Mesenchymal stem cell (in vitro differentiated cells and primary cell): Measurements from ENCODE around the gene GARNL3.

Source experiments
- DNase-seq: peaks from one replicate; pipeline ENCODE4 v3.0.0-alpha.2; 2013
- H2AFZ ChIP-seq: one replicate; pipeline ENCODE4 v1.6.1; 2013; ENCODE audit warnings: low read depth, mild to moderate bottlenecking, control low read depth, inconsistent platforms, low read length, moderate library complexity
- H2AK5ac ChIP-seq: 2 replicates; pipeline ENCODE4 v1.6.1; 2013; ENCODE audit warnings: low read length, moderate library complexity, mild to moderate bottlenecking, inconsistent platforms; ENCODE audit not compliant: severe bottlenecking
- H2BK120ac ChIP-seq: one replicate; pipeline ENCODE4 v1.6.1; 2013; ENCODE audit warnings: low read depth, mild to moderate bottlenecking, inconsistent platforms, low read length, moderate library complexity
- H2BK12ac ChIP-seq, 2 experiments: one replicate each; pipeline ENCODE4 v1.6.1; 2013; ENCODE audit warnings: inconsistent platforms in 2 of 2, low read length in 2 of 2, mild to moderate bottlenecking in 2 of 2, moderate library complexity in 2 of 2, control low read depth in 1 of 2
- H2BK15ac ChIP-seq: one replicate; pipeline ENCODE4 v1.6.1; 2013; ENCODE audit warnings: mild to moderate bottlenecking, low read depth, inconsistent platforms; ENCODE audit not compliant: poor library complexity, severe bottlenecking
- H2BK5ac ChIP-seq: 2 replicates; pipeline ENCODE4 v1.6.1; 2013; ENCODE audit warnings: low read depth, mild to moderate bottlenecking, low read length, control low read depth, inconsistent platforms; ENCODE audit not compliant: poor library complexity, severe bottlenecking
- H3K14ac ChIP-seq, 2 experiments: one replicate each; pipeline ENCODE4 v1.6.1; 2013; ENCODE audit warnings: inconsistent platforms in 2 of 2, low read length in 2 of 2, control low read depth in 1 of 2, mild to moderate bottlenecking in 1 of 2, moderate library complexity in 1 of 2
- H3K18ac ChIP-seq, 2 experiments: one replicate each; pipeline ENCODE4 v1.6.1; 2013; ENCODE audit warnings: inconsistent platforms in 2 of 2, low read length in 2 of 2, control low read depth in 1 of 2, low read depth in 1 of 2, mild to moderate bottlenecking in 1 of 2
- H3K23ac ChIP-seq, 2 experiments: one replicate each; pipeline ENCODE4 v1.6.1; 2013; ENCODE audit warnings: inconsistent platforms in 2 of 2, low read length in 2 of 2, mild to moderate bottlenecking in 2 of 2, moderate library complexity in 2 of 2, control low read depth in 1 of 2
- H3K27ac ChIP-seq: 2 replicates; pipeline ENCODE4 v1.5.1; 2013; ENCODE audit warnings: mild to moderate bottlenecking, moderate library complexity, low read length, control low read depth, inconsistent platforms; ENCODE audit not compliant: poor library complexity, severe bottlenecking
- H3K27me3 ChIP-seq, 2 experiments: 2 replicates each; pipeline versions ENCODE4 v1.6.1 to v1.7.0; 2013; ENCODE audit warnings: low read length in 2 of 2, mild to moderate bottlenecking in 2 of 2, moderate library complexity in 2 of 2, control low read depth in 1 of 2, inconsistent platforms in 1 of 2; ENCODE audit not compliant: control insufficient read depth in 1 of 2, insufficient read depth in 1 of 2
- H3K36me3 ChIP-seq, 2 experiments: 2 replicates each; pipeline versions ENCODE4 v1.6.1 to v1.7.0; 2013; ENCODE audit warnings: low read length in 2 of 2, control low read depth in 1 of 2, inconsistent platforms in 1 of 2, low read depth in 1 of 2, mild to moderate bottlenecking in 1 of 2; ENCODE audit not compliant: insufficient read depth in 2 of 2, control insufficient read depth in 1 of 2
- H3K4ac ChIP-seq, 2 experiments: one replicate each; pipeline ENCODE4 v1.6.1; 2013; ENCODE audit warnings: inconsistent platforms in 2 of 2, low read length in 2 of 2, mild to moderate bottlenecking in 2 of 2, moderate library complexity in 2 of 2, control low read depth in 1 of 2, low read depth in 1 of 2
- H3K4me1 ChIP-seq: 2 replicates; pipeline ENCODE4 v1.6.1; 2013; ENCODE audit warnings: low read depth, low read length, control low read depth; ENCODE audit not compliant: control insufficient read depth, insufficient read depth
- H3K4me2 ChIP-seq: 2 replicates; pipeline ENCODE4 v1.6.1; 2013; ENCODE audit warnings: low read length, mild to moderate bottlenecking, inconsistent platforms; ENCODE audit not compliant: poor library complexity, severe bottlenecking
- H3K4me3 ChIP-seq, 2 experiments: 2 replicates each; pipeline versions ENCODE4 v1.5.1 to v1.7.0; 2013; ENCODE audit warnings: low read length in 2 of 2, mild to moderate bottlenecking in 2 of 2, control low read depth in 1 of 2, low read depth in 1 of 2; ENCODE audit not compliant: insufficient read depth in 1 of 2
- H3K79me1 ChIP-seq: replicated peaks from 2 replicates; pipeline ENCODE4 v1.6.1; 2013; ENCODE audit warnings: mild to moderate bottlenecking, control low read depth, low read length, inconsistent platforms; ENCODE audit not compliant: poor library complexity, severe bottlenecking
- H3K9ac ChIP-seq: 2 replicates; pipeline ENCODE4 v1.7.0; 2013; ENCODE audit warnings: mild to moderate bottlenecking, low read length, moderate library complexity
- H3K9me3 ChIP-seq: 2 replicates; pipeline ENCODE4 v1.7.0; 2013; ENCODE audit warnings: mild to moderate bottlenecking, low read length; ENCODE audit not compliant: control insufficient read depth
- H4K8ac ChIP-seq: one replicate; pipeline ENCODE4 v1.6.1; 2013; ENCODE audit warnings: inconsistent platforms, mild to moderate bottlenecking, low read length, moderate library complexity
- H4K91ac ChIP-seq: one replicate; pipeline ENCODE4 v1.6.1; 2013; ENCODE audit warnings: mild to moderate bottlenecking, low read length, inconsistent platforms
- WGBS: methylation state at CpG from one replicate; pipeline ENCODE4 v1.1.7; 2013; ENCODE audit warnings: mixed read lengths; 5-methylcytosine and 5-hydroxymethylcytosine counted together

The GARNL3 gene

DNA sequence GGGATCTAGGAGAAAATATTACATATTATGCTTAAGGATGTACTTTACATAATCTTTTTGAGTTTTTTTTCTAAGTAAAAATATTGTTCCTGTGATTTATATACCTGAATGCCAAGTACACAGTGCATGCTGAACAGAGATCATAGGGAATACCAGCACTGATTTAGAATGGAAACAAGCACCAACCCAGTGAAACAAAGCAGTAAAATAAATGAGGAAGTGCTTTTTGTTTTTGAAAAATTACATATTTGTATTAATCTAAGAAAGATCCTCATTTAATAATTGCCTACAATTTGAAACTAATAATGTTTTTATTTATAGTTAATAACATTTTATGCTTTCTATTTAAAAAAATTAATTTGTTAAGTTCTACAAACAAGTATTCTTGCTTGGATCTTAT, 18.0 kb downstream of the GARNL3 start:
- no peak for DNase-seq
- H2AFZ ChIP-seq = no peak overlapping the region
- no peak overlapping the region for H3K9ac ChIP-seq
- no peak overlapping the region for H4K91ac ChIP-seq
- H3K14ac ChIP-seq = no peak overlapping the region
- H3K4ac ChIP-seq = no peak overlapping the region
- no peak overlapping the region for H3K4me2 ChIP-seq
- H3K79me1 ChIP-seq = no peaks in the 10 kb centered on the region
- H3K23ac ChIP-seq = no peak overlapping the region
- H2BK120ac ChIP-seq = no peak overlapping the region
- no peak overlapping the region for H3K27ac ChIP-seq
- no peak overlapping the region for H2AK5ac ChIP-seq
- H3K4me3 ChIP-seq = no peak overlapping the region
- no peak overlapping the region for H2BK15ac ChIP-seq
- no peaks in the 10 kb centered on the region for H3K9me3 ChIP-seq
- peaks cover 0 to 53% of the 10 kb centered on the region in 2 experiments for H3K27me3 ChIP-seq
- H3K4me1 ChIP-seq = no peaks in the 10 kb centered on the region
- H3K18ac ChIP-seq = no peak overlapping the region
- no peak overlapping the region for H4K8ac ChIP-seq
- H2BK5ac ChIP-seq = no peak overlapping the region
- H3K36me3 ChIP-seq = no peaks in the 10 kb centered on the region
- no peak overlapping the region for H2BK12ac ChIP-seq

- 88% methylated on average over 3 of the region's 3 CpGs for WGBS
- no peak overlapping the region for H4K91ac ChIP-seq
- no peak overlapping the region for H3K18ac ChIP-seq
- no peaks in the 10 kb centered on the region for H3K79me1 ChIP-seq
- no peaks in the 10 kb centered on the region for H3K4me1 ChIP-seq
- no peak overlapping the region for H3K14ac ChIP-seq
- no peak overlapping the region for H3K4ac ChIP-seq
- no peak overlapping the region for H2BK5ac ChIP-seq
- no peak overlapping the region for H2BK15ac ChIP-seq
- H2AFZ ChIP-seq = no peak overlapping the region
- peaks cover 0 to 54% of the 10 kb centered on the region in 2 experiments for H3K27me3 ChIP-seq
- H2BK120ac ChIP-seq = no peak overlapping the region
- no peak overlapping the region for H3K23ac ChIP-seq
- no peak overlapping the region for H2BK12ac ChIP-seq
- H3K4me2 ChIP-seq = no peak overlapping the region
- H3K36me3 ChIP-seq = no peaks in the 10 kb centered on the region
- no peak overlapping the region for H3K4me3 ChIP-seq
- no peak for DNase-seq
- no peak overlapping the region for H4K8ac ChIP-seq
- H3K9me3 ChIP-seq = no peaks in the 10 kb centered on the region
- H3K27ac ChIP-seq = no peak overlapping the region
- H3K9ac ChIP-seq = no peak overlapping the region
- H2AK5ac ChIP-seq = no peak overlapping the region
Observed at GRCh38 chr9:127283135-127283534, 18.6 kb downstream of the GARNL3 start.

GRCh38 chr9:127283917-127284497, 19.4 kb downstream of the GARNL3 start:
- H4K91ac ChIP-seq = no peak overlapping the region
- no peak overlapping the region for H3K18ac ChIP-seq
- no peak overlapping the region for H2BK12ac ChIP-seq
- no peak overlapping the region for H3K23ac ChIP-seq
- H2BK15ac ChIP-seq = no peak overlapping the region
- H3K4ac ChIP-seq = no peak overlapping the region
- no peak overlapping the region for H2AK5ac ChIP-seq
- no peak overlapping the region for H2AFZ ChIP-seq
- peaks cover 0 to 58% of the 10 kb centered on the region in 2 experiments for H3K27me3 ChIP-seq
- no peak overlapping the region for H2BK120ac ChIP-seq
- H3K4me2 ChIP-seq = no peak overlapping the region
- H3K4me3 ChIP-seq = no peak overlapping the region
- peak; percentile 46 for DNase-seq
- no peaks in the 10 kb centered on the region for H3K9me3 ChIP-seq
- H4K8ac ChIP-seq = no peak overlapping the region
- no peak overlapping the region for H2BK5ac ChIP-seq
- H3K27ac ChIP-seq = no peak overlapping the region
- H3K79me1 ChIP-seq = no peaks in the 10 kb centered on the region
- no peak overlapping the region for H3K9ac ChIP-seq
- no peaks in the 10 kb centered on the region for H3K36me3 ChIP-seq
- 33% methylated on average over 2 of the region's 2 CpGs for WGBS
- no peaks in the 10 kb centered on the region for H3K4me1 ChIP-seq
- H3K14ac ChIP-seq = no peak overlapping the region

DNA sequence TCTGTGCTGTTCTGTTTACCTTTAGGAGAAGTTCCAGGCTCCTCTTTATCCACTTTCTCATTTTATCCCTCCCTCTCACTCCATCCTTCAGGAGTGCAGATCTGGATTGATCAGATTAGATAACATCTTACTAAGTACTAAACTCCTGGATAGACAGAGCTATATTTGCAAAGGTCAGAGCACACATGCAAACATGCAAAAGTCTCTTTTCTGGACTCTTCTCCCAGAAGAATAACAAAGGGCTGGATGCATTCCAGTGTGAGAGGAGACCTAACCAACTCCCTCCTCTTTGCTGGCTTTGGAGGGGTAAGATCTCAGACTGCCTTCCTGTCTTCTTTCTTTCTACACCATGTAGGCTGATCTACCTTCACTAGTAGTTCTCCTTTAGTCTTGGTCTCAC, 21.4 kb downstream of the GARNL3 start:
- H3K23ac ChIP-seq = no peak overlapping the region
- no peak overlapping the region for H2BK120ac ChIP-seq
- no peak overlapping the region for H2BK15ac ChIP-seq
- H3K14ac ChIP-seq = no peak overlapping the region
- H2BK12ac ChIP-seq = no peak overlapping the region
- no peak overlapping the region for H3K27ac ChIP-seq
- H2AK5ac ChIP-seq = no peak overlapping the region
- H3K27me3 ChIP-seq = peaks cover 0 to 59% of the 10 kb centered on the region in 2 experiments
- no peaks in the 10 kb centered on the region for H3K9me3 ChIP-seq
- no peak overlapping the region for H4K8ac ChIP-seq
- H3K4me2 ChIP-seq = no peak overlapping the region
- no peak overlapping the region for H4K91ac ChIP-seq
- no peaks in the 10 kb centered on the region for H3K4me1 ChIP-seq
- H3K4ac ChIP-seq = no peak overlapping the region
- H3K18ac ChIP-seq = peak overlapping the region in 1 of 2 experiments; percentile 21
- H2AFZ ChIP-seq = no peak overlapping the region
- H3K9ac ChIP-seq = no peak overlapping the region
- H2BK5ac ChIP-seq = no peak overlapping the region
- no peak for DNase-seq
- no peak overlapping the region for H3K4me3 ChIP-seq
- no peaks in the 10 kb centered on the region for H3K79me1 ChIP-seq
- H3K36me3 ChIP-seq = no peaks in the 10 kb centered on the region
